ENCODE data around the gene ZBTB46.

ZBTB46 gene

GRCh38 chr20:63751471-63752271, 79.4 kb downstream of the ZBTB46 start:
- TF ChIP-seq, protein P1, sequence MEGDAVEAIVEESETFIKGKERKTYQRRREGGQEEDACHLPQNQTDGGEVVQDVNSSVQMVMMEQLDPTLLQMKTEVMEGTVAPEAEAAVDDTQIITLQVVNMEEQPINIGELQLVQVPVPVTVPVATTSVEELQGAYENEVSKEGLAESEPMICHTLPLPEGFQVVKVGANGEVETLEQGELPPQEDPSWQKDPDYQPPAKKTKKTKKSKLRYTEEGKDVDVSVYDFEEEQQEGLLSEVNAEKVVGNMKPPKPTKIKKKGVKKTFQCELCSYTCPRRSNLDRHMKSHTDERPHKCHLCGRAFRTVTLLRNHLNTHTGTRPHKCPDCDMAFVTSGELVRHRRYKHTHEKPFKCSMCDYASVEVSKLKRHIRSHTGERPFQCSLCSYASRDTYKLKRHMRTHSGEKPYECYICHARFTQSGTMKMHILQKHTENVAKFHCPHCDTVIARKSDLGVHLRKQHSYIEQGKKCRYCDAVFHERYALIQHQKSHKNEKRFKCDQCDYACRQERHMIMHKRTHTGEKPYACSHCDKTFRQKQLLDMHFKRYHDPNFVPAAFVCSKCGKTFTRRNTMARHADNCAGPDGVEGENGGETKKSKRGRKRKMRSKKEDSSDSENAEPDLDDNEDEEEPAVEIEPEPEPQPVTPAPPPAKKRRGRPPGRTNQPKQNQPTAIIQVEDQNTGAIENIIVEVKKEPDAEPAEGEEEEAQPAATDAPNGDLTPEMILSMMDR (IDR thresholded peaks at IDR 0.05; ENCODE audit: borderline replicate concordance, control extremely low read depth, extremely low read depth, insufficient read depth, missing control alignments), result no peak
- in situ Hi-C loops (cut with MboI; ENCODE audit: low sequenced_read_pairs, unreplicated experiment), result no loop called here
- no peak for DNase-seq (ENCODE audit: low spot score)

DNA sequence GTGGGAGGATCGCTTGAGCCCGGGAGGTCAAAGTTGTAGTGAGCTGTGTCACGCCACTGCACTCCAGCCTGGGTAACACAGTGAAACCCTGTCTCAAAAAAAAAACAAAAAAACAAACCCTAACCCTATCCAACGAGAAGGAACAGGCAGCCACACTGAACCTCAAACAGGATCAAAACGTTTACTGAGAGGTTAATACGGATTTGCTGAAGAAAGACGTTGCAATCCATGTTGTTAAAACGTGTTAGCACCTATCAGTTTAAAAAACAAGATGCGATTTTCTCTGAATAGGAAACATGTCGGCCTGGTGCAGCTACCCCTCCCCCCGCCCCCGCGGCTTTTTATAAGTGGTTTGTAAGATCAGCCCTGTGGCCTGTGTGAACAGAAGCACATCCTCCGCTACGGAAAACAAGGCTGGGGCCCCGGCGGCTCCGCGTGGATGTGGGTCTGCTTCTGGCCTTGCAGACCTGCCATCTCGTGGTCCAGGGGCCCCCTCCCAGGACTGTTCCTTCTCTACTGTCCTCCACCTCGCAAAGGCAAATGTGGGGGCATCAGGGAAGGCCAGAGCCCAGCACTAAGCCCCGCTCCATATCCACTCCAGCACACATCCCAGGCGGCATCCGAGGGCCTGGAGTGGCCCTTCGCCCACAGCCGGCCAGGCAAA, 80.1 kb downstream of the ZBTB46 start:
- TF ChIP-seq, protein P1 (IDR thresholded peaks at IDR 0.05; ENCODE audit: borderline replicate concordance, control extremely low read depth, extremely low read depth, insufficient read depth, missing control alignments), result no peak
- no peak for DNase-seq (ENCODE audit: low spot score)
- in situ Hi-C loops (cut with MboI; ENCODE audit: low sequenced_read_pairs, unreplicated experiment), result no loop called here

- in situ Hi-C loops (cut with MboI; ENCODE audit: low sequenced_read_pairs, unreplicated experiment), result no loop called here
- no peak for DNase-seq (ENCODE audit: low spot score)
- TF ChIP-seq, protein P1 (IDR thresholded peaks at IDR 0.05; ENCODE audit: borderline replicate concordance, control extremely low read depth, extremely low read depth, insufficient read depth, missing control alignments), result no peak
Observed at GRCh38 chr20:63749597-63750508, 81.2 kb downstream of the ZBTB46 start.

GRCh38 chr20:63748934-63749270, 82.2 kb downstream of the ZBTB46 start:
- DNase-seq (ENCODE audit: low spot score), result no peak
- TF ChIP-seq, protein P1 (IDR thresholded peaks at IDR 0.05; ENCODE audit: borderline replicate concordance, control extremely low read depth, extremely low read depth, insufficient read depth, missing control alignments), result no peak
- in situ Hi-C loops (cut with MboI; ENCODE audit: low sequenced_read_pairs, unreplicated experiment), result no loop called here

DNA sequence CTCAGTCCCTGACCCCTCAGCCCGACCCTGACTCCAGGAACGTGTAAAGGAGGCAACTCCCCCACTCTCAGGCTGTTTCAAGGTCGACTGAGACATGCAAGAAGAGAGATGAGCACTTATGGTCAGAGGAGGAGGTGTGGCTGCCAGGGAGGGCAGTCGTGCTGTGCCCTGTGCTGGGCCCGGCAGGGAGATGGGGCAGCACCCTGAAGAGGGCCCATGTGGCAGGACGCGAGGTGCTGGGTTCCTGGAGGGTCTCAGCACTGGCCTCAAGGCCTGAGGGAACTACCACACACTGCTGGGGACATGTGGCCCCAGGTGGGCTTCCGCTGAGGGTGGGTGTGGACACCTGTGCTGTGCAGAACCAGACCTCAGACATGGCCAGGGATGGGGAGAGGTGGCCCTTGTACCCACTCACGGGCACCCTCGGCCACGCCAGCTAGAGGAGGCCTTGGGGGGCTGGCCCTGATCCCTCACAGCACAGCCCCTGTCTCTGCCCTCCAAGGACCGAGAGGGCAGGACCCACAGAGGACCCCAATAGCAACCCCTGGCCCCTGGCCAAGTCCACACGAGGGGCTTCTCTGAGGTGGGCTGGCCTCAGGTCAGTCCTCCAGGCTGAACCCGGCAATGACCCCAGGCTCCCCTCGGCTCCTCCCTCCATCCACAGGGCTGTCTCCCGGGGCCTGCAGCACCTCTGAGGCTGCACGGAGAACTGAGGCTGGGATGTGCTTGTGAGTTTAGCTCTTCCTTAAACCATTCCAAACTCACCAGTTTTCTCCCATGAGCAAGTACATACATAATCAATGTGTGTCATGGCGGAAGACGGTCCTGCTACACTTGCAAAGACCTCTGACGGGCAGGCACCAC, 82.8 kb downstream of the ZBTB46 start:
- TF ChIP-seq, protein P1 (IDR thresholded peaks at IDR 0.05; ENCODE audit: borderline replicate concordance, control extremely low read depth, extremely low read depth, insufficient read depth, missing control alignments), result no peak
- DNase-seq (ENCODE audit: low spot score), result no peak
- in situ Hi-C loops (cut with MboI; ENCODE audit: low sequenced_read_pairs, unreplicated experiment), result no loop called here

All from GM13976 (cell line).